GM10266 (cell line): ENCODE data around the gene KCNJ12.

Experiments
- DNase-seq: peaks from one replicate; pipeline ENCODE4 v3.0.0; 2012; ENCODE audit errors: extremely low spot score
- CTCF ChIP-seq: IDR thresholded peaks from 2 replicates; pipeline ENCODE4 v1.5.1; 2012; ENCODE audit warnings: mild to moderate bottlenecking, low read depth; ENCODE audit not compliant: control insufficient read depth, insufficient read depth; ENCODE audit errors: missing control alignments

KCNJ12 gene

GRCh38 chr17:21388066-21388465, 11.9 kb downstream of the KCNJ12 start:
- no peak for TF ChIP-seq CTCF
- no peak for DNase-seq

GRCh38 chr17:21388944-21389343, 12.8 kb downstream of the KCNJ12 start:
- no peak for TF ChIP-seq CTCF
- no peak for DNase-seq

- TF ChIP-seq CTCF, result no peak
- no peak for DNase-seq
These were observed 13.2 kb downstream of the KCNJ12 start for GRCh38 chr17:21389394-21389793.

- no peak for TF ChIP-seq CTCF
- no peak for DNase-seq
These were observed 14.1 kb downstream of the KCNJ12 start for GRCh38 chr17:21390294-21390693.

GRCh38 chr17:21392266-21392665, 16.1 kb downstream of the KCNJ12 start:
- no peak for TF ChIP-seq CTCF
- no peak for DNase-seq

GRCh38 chr17:21394265-21394664, 18.1 kb downstream of the KCNJ12 start:
- no peak for DNase-seq
- TF ChIP-seq CTCF, result no peak

GRCh38 chr17:21395764-21396163, 19.6 kb downstream of the KCNJ12 start:
- TF ChIP-seq CTCF, result no peak
- no peak for DNase-seq
